ENCODE results near the gene SEC16B.

DNA sequence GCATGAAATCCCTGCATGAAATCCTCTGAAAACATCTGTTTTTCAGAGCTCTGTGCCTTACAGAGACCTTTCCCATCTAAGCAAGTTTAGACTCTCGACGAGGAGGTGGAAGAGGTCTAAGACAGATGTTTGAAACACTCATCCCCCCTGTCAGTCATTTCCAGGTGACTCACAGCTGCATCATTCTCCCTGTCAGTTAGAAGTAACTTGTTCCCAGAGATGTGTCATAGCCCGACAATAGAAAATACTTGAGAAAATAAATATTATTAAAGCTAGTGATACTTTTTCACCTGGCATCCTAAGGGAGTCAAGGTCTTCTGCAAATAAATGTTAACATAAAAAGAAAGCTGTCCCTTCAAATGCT is 41.6 kb upstream of the SEC16B start:
- TF ChIP-seq TAF1 (IDR thresholded peaks at IDR 0.05; ENCODE audit: low read depth) (no peak), EP300 (IDR thresholded peaks at IDR 0.05; ENCODE audit: borderline replicate concordance) (no peak), RAD21 (IDR thresholded peaks at IDR 0.05; ENCODE audit: low read depth) (no peak), TCF12 (IDR thresholded peaks at IDR 0.05; ENCODE audit: low read depth) (no peak), FOXM1 (IDR thresholded peaks at IDR 0.05; ENCODE audit: borderline replicate concordance, low read depth) (no peak), ZBTB7A (IDR thresholded peaks at IDR 0.05; ENCODE audit: low read depth) (no peak), YY1 (IDR thresholded peaks at IDR 0.05; ENCODE audit: low read depth) (no peak), CREB1 (IDR thresholded peaks at IDR 0.05; ENCODE audit: low read depth) (no peak), CEBPB (IDR thresholded peaks at IDR 0.05) (no peak), NFIC (IDR thresholded peaks at IDR 0.05) (no peak), TEAD4 (IDR thresholded peaks at IDR 0.05) (no peak)
- TF ChIP-seq, protein P1, sequence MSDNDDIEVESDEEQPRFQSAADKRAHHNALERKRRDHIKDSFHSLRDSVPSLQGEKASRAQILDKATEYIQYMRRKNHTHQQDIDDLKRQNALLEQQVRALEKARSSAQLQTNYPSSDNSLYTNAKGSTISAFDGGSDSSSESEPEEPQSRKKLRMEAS (IDR thresholded peaks at IDR 0.05): no peak
- TF ChIP-seq, protein P2, sequence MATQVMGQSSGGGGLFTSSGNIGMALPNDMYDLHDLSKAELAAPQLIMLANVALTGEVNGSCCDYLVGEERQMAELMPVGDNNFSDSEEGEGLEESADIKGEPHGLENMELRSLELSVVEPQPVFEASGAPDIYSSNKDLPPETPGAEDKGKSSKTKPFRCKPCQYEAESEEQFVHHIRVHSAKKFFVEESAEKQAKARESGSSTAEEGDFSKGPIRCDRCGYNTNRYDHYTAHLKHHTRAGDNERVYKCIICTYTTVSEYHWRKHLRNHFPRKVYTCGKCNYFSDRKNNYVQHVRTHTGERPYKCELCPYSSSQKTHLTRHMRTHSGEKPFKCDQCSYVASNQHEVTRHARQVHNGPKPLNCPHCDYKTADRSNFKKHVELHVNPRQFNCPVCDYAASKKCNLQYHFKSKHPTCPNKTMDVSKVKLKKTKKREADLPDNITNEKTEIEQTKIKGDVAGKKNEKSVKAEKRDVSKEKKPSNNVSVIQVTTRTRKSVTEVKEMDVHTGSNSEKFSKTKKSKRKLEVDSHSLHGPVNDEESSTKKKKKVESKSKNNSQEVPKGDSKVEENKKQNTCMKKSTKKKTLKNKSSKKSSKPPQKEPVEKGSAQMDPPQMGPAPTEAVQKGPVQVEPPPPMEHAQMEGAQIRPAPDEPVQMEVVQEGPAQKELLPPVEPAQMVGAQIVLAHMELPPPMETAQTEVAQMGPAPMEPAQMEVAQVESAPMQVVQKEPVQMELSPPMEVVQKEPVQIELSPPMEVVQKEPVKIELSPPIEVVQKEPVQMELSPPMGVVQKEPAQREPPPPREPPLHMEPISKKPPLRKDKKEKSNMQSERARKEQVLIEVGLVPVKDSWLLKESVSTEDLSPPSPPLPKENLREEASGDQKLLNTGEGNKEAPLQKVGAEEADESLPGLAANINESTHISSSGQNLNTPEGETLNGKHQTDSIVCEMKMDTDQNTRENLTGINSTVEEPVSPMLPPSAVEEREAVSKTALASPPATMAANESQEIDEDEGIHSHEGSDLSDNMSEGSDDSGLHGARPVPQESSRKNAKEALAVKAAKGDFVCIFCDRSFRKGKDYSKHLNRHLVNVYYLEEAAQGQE (IDR thresholded peaks at IDR 0.05; ENCODE audit: low read depth): no peak
- TF ChIP-seq, protein P3, sequence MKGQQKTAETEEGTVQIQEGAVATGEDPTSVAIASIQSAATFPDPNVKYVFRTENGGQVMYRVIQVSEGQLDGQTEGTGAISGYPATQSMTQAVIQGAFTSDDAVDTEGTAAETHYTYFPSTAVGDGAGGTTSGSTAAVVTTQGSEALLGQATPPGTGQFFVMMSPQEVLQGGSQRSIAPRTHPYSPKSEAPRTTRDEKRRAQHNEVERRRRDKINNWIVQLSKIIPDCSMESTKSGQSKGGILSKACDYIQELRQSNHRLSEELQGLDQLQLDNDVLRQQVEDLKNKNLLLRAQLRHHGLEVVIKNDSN (IDR thresholded peaks at IDR 0.05): no peak

Data from Ishikawa (cell line).